GM12872 (cell line): ENCODE measurements around the gene BAHCC1.

Source experiments
- CTCF ChIP-seq: IDR thresholded peaks from 3 replicates; pipeline ENCODE4 v1.5.1; 2011; ENCODE audit warnings: low read depth, mild to moderate bottlenecking, low read length, moderate library complexity; ENCODE audit not compliant: insufficient read depth

BAHCC1 gene

DNA sequence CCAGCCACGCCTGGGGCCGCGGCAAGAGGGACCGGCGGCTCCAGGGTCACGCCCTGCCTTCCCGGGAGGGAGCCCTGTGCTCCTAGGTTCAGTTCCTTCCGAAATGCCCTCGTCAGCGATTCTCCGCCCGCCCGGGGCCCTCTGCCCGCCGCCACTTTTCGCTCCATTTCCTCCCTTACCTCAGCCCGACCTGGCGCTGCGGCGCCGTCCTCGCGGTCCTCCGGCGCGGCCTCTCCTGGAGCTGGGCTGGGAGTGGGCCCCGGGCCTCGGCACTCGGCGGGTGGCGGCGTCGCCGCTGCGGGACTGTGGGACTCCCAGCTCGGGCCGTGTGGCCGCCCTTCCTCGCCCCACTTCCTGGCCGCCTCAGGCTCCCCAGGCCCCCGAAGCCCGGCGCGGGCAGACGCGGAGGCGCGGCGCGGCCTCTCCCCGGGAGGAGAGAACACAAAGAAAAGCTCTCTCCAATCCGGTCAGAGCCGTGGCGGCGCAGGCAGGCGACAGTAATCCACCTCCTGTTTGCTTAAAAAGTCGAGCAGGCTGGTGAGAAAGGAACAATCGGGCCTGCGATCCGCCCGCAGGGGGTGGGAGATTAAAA is 1.6 kb downstream of the BAHCC1 start:
- TF ChIP-seq CTCF = no peak

GRCh38 chr17:81397314-81398175 is 2.3 kb downstream of the BAHCC1 start:
- TF ChIP-seq CTCF = no peak

DNA sequence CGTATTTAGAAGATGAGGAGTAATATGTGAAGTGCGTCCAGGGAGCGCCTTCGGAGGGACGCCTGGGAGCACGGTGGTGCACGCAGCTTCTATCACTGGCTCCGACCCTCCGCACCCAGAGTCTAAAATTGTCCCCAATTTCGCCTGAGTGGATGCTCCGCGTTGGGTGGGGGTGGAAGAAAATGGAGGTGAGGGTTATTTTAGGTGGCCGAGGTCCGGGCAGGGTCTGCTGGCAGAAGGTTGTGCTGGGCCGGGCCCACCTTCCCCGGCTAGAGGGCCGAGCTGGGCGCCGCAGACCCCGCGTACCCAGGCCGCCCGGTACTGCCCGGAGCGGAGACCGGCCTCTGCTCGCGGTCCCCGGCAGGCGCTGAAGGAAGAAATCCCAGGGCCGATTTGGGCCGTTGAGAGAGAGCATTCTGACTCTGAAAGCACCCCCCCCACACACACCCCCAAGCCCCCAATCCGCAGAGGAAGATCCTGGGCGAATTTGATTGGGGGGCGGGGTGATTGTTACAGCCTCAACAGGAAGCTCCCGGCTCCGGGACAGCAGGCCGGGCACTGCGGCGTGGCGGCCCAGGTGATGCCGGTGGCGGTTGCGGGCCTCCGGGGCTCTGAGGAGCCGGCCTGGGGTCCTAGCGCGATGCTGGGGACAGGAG is 3.0 kb downstream of the BAHCC1 start:
- TF ChIP-seq CTCF = no peak

- no peak for TF ChIP-seq CTCF
These were observed 3.7 kb downstream of the BAHCC1 start for GRCh38 chr17:81398832-81399411.

DNA sequence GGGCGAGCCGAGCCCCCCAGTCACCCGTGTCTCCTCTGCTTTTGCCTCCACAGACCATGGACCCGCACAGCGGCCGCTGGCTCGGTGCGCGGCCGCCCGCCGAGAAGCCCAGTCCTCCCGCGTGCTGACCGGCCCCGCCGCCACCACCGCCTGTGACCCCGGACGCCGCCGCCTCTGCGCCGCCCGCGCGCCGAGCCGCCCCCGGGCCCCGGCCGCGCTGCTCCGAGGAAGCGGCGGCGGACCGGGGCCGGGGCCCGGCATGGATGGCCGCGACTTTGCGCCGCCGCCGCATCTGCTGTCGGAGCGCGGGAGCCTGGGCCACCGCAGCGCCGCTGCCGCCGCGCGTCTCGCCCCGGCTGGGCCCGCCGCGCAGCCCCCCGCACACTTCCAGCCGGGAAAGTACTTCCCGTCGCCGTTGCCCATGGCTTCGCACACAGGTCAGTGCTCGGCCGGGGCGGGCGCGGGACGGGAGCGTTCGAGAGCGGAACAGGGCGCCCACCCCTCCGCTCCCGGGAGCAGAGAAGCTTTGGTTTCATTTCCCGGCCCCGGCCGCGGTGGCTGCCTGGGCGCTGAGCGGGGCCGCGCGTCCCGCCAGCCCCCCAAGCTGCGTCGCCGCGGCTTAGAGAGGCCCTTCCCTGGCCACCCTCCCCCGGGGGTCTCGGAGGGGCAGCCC is 4.4 kb downstream of the BAHCC1 start:
- no peak for TF ChIP-seq CTCF

DNA sequence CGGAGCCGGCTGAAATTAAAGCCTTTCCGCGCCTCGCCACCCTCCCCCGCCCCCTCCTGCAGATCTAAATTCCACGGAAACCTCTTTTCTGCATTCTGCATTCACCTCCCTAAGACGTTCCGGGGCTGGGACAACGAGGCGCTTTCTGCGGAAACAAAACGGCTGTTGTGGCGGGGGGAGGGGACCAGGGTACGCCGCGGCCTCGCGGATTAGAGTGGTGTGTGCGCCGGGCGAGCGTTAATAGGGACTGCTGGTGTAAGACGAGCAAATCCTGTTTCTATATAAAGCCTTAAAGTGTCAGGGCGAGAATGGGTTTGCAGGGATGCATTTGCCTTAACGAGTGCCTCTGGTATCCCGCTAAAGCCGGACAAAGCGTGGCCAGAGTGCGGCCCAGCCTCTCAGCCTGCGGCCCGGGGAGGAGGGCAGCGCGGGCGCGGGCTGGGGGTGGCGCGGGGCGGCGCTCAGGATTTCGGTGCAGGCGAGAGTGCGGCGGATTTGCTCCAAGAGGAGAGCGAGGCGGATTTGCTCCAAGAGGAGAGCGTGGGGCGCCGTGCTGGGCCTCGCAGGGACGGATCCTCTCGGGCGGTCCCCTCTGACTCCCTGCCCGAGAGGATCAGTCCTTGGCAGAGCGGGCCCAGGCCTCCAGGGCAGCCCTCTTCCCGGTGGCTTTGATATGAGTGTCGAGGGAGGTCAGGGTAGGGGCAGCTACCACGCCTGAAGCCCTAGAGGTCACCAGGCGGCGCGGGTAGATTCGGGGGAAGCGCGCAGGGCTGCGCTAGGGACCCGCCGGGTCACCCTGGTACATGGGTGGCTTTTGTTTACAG is 5.1 kb downstream of the BAHCC1 start:
- TF ChIP-seq CTCF = no peak
